HG03159 (cell line): ENCODE measurements around the gene MRPS2.

Source experiments
- ATAC-seq: cut with Tn5 transposase; IDR thresholded peaks from one replicate; pipeline ENCODE4 v1.9.1; 2021; ENCODE audit warnings: mild to moderate bottlenecking, moderate library complexity; ENCODE audit not compliant: unreplicated experiment

The MRPS2 gene

DNA sequence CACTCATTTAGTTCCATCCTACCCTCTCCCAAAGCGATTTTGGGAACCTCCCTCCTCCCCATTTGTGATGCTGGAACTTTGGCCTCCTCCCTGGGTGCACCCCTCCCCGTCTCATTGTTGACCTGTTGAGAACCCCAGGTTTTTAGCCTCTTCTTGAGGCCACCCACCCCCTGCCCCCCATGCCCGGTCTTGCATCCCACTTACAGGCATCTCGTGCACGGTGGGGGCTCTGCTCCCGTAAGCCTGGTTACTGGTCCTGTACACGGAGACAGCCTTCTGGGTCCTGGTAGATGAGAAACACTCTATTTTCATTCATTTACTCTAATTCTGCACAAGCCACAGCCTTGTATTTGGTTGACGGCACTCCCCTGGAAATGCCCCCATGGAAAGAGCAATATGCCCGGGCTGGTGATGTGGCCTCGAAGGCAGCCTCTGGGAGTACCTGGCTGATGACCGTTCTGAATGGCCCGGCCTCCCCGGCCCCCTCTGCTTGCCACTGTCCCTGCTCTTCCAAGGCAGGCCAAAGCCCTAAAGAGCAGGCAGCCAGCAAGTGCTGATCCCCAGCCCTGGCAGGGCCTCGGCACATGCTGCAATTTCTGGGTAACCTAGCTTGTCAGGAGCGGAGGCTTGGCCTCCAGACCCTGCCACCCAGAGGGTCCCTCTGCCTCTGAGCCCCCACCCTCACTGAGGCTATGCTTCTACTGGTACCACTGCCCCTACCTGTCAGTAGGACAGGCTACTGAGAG lies 1.9 kb upstream of the MRPS2 start:
- no peak for ATAC-seq

DNA sequence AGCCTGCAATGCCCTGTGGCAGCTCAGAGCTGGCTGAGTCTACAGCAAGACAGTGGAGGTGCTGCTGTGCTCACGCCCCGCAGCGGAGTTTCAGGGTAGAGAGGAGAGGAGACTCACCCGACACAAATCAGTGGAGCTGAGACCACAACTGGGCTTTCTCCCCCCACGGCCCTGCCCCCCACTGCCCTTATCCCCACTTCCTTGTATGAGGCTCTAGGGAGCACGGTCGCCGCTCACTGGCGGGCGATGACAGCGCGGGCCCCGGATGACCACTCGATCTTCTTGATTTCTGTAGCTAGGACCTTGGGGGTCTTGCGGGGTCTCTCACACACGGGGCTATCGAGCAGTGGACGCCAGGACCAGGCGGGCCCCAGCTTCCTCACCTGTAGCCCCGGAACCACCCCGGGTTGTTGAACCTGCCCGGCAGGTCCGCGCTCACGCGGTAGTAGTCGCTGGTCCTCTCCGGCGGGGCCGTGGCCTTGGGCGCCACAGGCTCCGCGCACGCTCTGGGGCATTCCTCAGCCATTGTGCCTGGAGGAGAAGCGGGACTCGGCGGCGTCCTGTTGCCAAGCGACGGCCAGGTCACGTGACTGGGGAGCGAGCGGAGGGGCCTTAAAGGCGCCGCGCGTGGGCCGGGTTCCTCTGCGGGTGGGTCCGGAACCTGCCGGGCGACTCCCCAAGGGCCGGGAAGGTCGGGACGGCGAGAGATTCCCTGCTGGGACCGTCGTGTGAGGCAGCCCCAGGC lies 984 bp upstream of the MRPS2 start:
- ATAC-seq = peak; percentile 48

DNA sequence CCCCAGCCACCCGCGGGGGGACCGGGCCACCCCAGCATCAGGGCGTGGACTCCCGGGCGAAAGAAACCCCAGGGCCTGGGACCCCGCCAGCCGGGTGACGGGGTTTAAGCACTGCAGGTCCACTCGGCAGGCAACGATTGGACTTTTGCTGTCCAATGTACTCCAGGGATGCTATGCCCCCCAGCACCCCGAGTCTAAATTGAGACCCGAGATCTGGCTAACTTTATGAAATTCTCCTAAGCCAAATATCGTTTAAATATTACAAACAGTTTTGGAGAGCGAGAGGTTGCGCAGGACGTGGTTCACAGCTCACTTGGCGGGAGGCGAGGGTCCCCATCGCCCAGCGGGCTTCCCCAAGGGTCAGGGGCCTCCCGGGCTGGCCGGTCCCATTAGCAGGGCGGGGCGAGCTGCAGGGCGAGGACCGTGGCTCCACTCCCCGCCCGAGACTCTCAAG lies 384 bp upstream of the MRPS2 start:
- peak; percentile 21 for ATAC-seq

DNA sequence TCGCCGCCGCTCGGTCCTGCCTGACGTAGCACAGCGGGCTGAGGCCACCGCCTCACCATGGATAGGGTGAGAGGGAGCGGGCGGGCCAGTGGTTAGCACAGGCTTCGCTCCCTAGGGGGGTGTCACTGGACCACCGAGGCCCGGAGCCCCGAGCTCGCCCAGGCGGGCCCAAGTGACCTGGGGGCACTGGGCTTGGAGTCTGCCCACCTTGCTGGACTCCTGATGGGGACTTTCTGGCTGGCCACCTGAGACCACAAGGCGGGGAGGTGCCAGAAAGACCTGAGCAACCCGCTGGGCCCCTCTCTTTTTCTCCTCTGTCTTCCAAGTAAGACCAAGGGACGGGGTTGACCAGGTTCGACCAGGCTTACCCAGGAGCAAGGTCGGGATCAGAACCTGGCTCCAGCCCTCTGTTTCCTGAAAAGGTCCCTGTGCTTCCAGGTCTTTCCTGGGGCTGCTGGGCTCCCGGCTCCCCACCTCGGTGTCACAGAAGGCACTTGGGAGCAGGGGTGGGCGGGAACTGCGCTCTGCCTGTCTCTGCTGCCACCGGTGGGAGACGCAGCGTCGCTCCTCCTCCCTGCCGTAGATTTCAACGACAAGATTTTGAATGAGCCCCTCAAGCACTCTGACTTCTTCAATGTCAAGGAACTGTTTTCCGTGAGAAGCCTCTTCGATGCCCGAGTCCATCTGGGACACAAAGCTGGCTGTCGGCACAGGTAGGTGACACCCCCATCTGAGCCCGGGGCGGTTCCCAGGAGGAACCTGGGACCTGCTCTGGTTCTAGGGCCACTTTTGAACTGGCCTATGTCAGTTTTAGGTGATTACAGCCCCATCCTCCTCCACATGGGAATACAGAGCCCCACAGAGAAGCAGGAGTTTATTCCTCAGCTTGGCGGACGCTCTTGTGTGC lies 1.0 kb downstream of the MRPS2 start:
- no peak for ATAC-seq

DNA sequence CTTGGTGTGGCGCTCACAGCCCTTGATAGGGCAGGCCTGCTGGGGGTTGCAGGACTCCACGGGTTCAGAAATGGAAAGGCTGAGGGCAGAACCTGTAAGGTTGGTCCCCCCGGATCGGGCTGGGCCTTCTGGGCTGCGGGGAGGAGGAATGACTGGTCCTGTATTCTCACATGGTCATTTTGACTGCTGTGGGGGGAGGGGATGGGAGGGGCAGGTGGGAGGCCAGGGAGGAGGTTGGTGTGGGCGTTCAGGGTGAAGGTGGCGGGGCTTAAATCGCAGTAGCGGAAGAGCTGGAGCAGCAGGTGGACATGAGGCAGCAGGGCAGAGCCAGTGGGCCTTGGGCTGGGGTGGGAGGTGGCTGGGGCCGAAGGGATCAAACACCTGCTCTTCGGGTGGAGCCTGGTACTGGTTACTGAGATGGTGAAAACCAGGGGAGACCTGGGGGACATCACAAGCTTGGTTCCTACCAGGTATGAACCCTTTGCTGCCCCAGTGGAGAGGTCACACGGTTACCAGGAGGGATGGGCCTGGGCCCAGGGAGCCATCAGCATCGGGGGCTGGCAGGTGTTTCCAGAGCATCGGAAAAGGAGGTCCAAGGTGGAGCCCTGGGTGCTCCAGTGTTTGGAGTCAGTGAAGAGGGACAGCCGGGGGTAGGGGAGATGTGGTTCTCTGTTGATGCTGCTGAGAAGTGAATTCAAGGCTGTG lies 1.8 kb downstream of the MRPS2 start:
- ATAC-seq = no peak

DNA sequence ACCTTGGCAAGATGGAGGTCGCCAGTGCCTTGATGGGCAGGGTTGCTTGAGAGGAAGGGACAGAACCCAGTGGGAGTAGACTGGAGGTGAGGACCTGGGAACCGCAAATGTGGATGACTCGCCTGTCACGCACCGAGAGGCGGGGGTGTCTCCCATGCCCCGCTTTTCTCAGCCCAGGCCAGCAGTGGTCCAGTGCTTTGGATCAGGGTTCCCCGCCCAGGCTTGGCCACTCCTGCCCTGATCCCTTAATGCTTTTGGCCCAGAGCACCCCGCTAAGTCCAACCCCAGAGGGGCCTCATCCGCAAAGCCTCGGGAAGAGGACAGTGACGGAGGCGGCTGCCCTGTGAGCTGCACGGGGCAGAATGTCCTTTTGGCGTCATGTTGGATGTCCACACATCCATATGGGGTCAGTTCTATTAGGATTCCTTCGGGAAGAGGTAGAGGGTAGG lies 2.4 kb downstream of the MRPS2 start:
- no peak for ATAC-seq

DNA sequence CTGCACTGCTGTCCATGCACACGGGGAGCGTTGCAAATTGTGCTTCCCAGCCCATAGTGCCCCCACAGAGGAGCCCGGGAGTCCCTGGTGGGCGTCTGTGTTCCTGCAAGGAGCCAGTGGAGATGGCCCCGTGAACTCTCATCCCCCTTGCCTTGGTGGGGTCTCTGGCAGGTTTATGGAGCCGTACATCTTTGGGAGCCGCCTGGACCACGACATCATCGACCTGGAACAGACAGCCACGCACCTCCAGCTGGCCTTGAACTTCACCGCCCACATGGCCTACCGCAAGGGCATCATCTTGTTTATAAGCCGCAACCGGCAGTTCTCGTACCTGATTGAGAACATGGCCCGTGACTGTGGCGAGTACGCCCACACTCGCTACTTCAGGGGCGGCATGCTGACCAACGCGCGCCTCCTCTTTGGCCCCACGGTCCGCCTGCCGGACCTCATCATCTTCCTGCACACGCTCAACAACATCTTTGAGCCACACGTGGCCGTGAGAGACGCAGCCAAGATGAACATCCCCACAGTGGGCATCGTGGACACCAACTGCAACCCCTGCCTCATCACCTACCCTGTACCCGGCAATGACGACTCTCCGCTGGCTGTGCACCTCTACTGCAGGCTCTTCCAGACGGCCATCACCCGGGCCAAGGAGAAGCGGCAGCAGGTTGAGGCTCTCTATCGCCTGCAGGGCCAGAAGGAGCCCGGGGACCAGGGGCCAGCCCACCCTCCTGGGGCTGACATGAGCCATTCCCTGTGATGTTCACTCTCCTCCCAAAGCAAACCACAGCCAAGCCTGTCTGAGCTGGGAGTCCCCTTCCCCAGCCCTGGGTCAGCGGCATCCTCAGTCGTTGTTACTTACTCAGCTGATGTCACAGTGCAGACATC lies 3.1 kb downstream of the MRPS2 start:
- ATAC-seq = no peak

DNA sequence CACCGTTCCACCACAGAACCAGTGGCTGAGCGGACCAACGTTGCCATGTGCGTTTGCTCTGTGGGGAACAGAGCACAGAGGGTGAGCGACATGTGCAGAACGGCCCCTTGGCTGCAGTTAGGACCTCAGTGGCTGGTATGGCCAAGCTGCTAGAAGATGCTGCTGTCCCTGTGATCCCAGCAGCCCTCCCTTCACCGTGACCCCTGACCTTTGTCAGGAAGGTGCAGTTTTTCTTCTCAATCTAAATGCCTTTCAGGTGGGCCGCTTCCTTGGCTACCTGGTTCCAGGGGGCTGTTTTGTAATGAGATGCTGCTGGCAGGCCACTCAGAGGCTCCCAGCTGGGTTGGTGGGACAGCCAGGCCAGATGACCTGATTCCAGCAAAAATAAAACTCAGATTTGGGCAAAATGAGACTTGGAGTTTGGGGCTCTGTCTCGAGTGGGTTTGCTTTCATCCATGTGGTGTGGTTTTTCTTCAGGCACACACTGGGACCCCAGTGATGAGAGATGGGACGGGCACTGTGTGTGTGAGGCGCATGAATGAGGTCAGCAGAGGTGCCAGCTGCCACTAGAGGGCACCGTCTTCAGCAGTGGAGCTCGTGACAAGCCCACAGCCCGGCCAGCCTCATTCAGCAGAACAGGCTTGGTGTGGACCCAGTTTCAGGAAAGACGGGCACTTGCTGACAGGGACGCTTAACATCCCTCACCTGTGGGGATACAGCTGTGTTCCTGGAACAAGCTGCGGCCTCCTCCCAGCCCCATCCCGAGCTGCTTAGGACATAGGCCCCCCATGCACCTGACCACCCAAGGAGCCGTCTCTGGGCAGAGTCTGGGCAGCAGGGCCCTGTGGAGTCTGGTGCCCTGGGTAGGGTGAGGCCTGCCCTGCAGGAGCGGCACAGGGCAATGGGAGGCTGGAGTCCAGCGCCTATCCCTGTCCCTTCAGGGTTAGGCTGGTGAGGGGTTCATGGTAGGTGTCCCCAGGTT lies 4.1 kb downstream of the MRPS2 start:
- ATAC-seq = no peak

DNA sequence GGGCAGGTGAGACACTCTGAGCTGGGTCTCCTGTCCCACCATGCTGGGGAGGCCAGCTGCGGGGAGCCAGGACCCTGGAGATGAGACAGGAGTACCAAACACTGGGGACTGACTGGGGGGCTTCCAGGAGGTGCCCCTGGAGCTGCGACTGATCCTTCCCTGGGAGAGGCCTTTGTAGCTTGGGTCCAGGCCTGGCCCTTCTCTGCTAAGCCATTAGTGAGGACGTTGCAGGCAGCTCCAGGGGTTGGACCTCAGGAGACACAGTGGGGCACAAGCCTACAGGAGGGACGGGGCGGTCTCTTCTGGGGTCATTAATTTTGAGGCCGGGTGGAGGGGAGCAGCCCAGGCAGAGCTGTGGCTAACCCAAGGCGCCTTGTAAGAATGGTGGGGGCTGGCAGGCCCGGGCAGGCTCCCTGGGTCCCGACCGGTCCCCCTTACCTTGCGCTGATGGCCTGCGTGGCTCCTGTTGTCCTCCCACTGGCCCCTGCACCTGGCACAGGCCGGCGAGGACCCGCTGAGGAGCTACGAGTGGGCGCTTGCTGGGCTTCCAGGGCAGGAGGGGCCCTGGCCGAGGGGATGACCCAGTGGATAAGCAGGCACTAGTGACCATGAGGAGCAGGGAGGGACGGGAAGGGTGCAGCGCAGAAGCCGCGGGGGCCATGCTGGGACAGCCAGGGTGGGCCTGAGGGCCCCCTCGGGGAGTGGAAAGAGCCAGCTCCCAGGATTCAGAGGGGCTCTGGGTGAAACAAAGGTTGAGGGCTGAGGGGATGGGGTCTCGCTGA lies 5.1 kb downstream of the MRPS2 start:
- no peak for ATAC-seq

DNA sequence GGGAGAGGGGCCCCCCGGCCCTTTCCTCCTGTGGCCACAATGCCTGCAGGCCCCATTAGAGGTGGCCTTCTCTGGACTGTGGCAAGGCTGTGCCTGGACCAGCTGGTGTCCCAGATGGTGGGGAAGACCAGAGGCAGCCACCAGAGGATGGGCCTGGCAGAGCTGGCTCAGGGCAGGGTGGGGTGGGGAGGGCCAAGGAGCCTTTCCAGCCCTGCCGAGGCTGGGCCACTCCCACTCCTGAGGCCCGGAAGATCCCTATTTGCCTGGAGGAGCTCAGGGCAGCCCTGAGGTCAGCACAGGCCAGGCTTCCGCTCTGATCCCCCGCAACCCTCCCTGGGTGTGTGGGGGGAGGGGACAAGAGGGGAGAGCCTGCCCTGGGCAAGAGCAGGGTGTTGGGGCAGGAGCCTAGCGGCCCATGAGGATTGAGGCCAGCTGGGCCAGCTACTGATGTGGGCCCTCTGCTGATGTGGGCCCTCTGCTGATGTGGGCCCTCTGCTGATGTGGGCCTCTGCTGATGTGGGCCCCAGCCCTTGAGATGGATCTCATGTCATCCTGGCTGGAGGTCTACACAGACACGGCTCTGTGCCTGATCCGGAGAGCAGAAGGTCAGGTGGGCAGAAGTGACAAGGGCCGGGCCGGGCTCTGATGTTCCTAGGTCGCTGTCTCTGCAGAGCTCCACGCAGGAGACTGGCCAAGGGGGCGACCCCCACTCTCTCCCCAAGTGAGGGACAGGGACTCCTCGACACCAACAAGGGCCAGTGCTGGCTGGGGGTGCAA lies 6.0 kb downstream of the MRPS2 start:
- no peak for ATAC-seq

DNA sequence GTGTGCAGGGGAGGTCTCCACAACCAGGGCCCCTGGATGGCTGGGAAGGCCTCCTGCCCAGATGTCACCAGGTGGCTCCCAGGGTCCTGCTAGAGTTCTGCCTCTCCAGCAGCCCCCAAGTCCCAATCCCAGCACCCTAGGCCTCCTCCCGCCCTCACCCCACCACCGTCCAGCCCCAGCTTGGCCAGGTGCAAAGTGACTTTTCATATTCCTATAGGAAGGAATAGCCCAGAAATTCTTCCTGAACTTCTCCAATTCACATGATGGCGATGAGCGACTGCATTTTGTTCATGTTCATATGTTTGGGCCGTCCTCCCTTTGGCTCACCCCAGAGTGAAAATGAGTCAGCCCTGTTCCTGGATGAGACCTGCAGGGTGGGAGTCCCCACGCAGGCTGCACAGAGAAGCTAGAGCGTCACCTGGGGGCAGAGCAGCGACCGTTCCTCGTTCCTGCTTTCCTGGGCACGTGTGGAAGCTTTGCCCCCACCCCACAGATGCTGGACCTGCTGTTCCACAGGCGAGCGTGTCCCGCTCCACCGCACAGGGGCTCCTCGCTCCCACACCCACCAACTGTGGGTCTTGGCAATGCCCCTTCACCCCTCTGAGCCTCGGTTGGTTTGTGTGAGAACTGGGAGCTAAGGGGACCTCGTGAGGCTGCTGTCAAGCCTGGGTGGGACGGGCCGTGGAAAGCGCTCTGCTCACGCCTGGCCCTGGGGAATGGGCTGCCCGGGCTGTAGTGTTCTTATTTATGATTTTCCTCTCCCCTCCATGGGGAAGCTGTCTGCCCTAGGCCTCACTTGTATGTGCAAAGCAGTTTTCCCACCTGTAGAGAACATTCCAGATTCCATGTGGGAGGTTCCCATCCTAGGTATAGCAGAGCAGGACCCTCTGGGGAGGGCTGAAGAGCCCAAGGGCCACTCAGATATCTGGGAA lies 6.9 kb downstream of the MRPS2 start:
- no peak for ATAC-seq

DNA sequence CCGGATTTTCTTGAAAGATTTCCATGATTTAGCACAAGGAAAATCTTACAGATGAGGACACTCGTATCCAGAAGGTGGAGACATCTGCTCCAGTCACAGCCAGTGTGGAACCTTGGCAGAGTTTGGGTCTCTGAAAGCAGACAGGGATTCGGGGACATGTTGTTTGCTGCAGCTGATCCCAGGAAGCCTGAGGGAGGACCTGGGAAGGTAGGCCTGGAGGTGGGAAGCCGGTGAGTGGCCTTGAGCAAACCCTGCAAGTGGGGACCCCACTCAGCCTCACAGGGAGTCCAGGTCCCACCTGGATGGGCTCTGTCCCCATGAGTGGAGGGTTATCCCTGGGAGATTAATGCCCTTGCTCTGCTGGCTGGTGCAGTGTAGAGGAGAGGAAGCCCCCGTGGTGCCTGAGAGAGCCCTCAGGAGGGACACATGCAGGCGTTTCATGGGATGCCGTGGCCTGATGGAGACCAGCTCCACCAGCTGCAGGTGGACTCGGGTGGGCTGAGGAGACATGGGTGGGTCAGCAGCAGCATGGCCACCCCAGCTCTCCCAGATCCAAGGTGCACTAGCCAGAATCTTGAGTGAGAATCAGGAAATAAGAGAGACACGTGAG lies 7.8 kb downstream of the MRPS2 start:
- ATAC-seq = no peak

DNA sequence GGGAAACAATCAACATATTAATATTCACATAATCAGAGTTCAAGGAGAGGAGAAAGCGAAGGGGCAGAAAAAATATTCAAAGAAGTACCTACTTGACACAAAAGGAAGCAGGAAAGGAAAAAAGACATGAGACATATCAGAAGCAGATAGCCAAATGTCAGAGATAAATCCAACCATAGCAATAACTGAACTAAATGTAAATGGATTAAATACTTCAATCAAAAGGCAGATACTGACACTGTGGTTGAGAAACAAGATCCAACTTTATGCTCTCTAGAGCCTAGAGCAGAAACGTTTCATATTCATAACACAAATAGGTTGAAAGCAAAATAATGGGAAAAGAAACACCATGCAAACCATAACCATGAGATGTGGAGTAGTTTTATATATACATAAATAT lies 9.0 kb downstream of the MRPS2 start:
- ATAC-seq = no peak

DNA sequence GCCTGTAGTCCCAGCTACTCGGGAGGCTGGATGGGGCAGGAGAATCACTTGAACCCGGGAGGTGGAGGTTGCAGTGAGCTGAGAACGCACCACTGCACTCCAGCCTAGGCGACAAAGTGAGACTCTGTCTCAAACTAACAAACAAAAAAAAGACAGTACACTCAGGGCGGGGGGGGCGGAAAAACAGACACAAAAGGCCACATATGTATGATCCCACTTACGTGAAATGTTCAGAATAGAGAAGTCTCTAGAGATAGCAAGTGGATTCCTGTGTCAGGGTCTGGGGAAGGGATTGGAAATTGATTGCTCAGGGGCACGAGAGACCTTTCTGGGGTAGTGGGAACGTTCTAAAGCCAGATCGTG lies 11.7 kb downstream of the MRPS2 start:
- ATAC-seq = no peak

DNA sequence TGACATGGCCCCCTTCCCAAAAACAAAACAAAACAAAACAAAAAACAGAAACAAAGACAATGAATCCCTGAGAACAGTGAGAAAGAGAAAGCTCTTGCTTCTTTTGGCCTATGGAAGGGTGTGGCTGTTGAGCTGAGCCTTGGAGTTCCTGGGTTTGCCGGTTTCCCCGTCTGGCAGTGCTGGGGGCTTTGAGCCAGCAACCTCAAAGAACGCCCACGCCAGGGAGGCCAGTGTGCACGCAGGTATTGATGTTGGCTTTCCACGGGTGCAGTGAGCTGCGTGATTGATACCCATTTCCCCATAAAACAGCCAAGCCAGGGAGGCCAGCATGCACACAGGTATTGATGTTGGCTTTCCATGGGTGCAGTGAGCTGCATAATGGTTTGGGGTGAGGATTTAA lies 12.4 kb downstream of the MRPS2 start:
- ATAC-seq = no peak
